ENCODE results near the gene DENND4A. TPM values are rescaled to one million over a fixed set of nuclear protein-coding genes. Genes with fewer than 3 reads are reported as not detected.
A peak's percentile ranks its signal among the peaks of the same experiment; 100 is the strongest.

The DENND4A gene
- total RNA-seq, 1 donor from 2014 or later: 23.7 TPM

GRCh38 chr15:65641768-65642475, 150.2 kb downstream of the DENND4A start:
- no peaks in the 10 kb centered on the region for H3K36me3 Mint-ChIP-seq (ENCODE audit: unreplicated experiment)
- peaks cover 5% of the 10 kb centered on the region for H3K27me3 Mint-ChIP-seq (ENCODE audit: unreplicated experiment)
- peak overlapping the region; percentile 82 for H3K27ac Mint-ChIP-seq (ENCODE audit: unreplicated experiment)
- peaks cover 7% of the 10 kb centered on the region for H3K9me3 Mint-ChIP-seq (ENCODE audit: unreplicated experiment)
- peak; percentile 44 for DNase-seq
- TF ChIP-seq, protein P1, sequence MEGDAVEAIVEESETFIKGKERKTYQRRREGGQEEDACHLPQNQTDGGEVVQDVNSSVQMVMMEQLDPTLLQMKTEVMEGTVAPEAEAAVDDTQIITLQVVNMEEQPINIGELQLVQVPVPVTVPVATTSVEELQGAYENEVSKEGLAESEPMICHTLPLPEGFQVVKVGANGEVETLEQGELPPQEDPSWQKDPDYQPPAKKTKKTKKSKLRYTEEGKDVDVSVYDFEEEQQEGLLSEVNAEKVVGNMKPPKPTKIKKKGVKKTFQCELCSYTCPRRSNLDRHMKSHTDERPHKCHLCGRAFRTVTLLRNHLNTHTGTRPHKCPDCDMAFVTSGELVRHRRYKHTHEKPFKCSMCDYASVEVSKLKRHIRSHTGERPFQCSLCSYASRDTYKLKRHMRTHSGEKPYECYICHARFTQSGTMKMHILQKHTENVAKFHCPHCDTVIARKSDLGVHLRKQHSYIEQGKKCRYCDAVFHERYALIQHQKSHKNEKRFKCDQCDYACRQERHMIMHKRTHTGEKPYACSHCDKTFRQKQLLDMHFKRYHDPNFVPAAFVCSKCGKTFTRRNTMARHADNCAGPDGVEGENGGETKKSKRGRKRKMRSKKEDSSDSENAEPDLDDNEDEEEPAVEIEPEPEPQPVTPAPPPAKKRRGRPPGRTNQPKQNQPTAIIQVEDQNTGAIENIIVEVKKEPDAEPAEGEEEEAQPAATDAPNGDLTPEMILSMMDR (IDR thresholded peaks at IDR 0.05; ENCODE audit: partially characterized antibody, unreplicated experiment): no peak
- H3K4me3 Mint-ChIP-seq (ENCODE audit: unreplicated experiment): peak overlapping the region; percentile 68
- H3K4me1 Mint-ChIP-seq (ENCODE audit: low read depth, unreplicated experiment): peaks cover 36% of the 10 kb centered on the region

GRCh38 chr15:65639509-65639908, 152.6 kb downstream of the DENND4A start:
- no peak for DNase-seq
- Mint-ChIP-seq H3K4me3 (ENCODE audit: unreplicated experiment) (no peak overlapping the region), H3K27me3 (ENCODE audit: unreplicated experiment) (peaks cover 5% of the 10 kb centered on the region), H3K27ac (ENCODE audit: unreplicated experiment) (no peak overlapping the region), H3K36me3 (ENCODE audit: unreplicated experiment) (no peaks in the 10 kb centered on the region), H3K4me1 (ENCODE audit: low read depth, unreplicated experiment) (peaks cover 35% of the 10 kb centered on the region), H3K9me3 (ENCODE audit: unreplicated experiment) (peaks cover 7% of the 10 kb centered on the region)
- TF ChIP-seq, protein P1 (IDR thresholded peaks at IDR 0.05; ENCODE audit: partially characterized antibody, unreplicated experiment): no peak

DNA sequence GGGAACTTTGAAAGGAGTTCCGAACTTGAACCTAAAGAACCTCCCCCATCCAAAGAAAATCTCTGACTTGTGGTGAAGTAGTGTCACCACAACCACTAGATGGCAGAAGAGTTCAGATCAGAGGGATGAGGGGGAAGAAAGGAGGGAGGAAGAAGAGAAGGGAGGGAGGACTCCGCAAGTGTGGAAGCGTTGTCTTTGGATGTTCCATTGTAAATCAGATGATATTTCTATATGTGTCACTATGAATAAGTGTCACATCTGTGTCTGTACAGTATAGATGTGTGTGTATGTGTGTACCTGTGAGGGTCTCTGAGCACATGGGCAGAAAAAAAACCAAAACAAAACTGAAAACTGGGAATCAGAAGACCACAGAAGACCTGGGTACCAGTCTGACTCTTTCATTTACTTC, 153.4 kb downstream of the DENND4A start:
- no peak for DNase-seq
- Mint-ChIP-seq H3K27me3 (ENCODE audit: unreplicated experiment) (peaks cover 5% of the 10 kb centered on the region), H3K4me1 (ENCODE audit: low read depth, unreplicated experiment) (peaks cover 35% of the 10 kb centered on the region), H3K27ac (ENCODE audit: unreplicated experiment) (no peak overlapping the region), H3K9me3 (ENCODE audit: unreplicated experiment) (peaks cover 5% of the 10 kb centered on the region), H3K4me3 (ENCODE audit: unreplicated experiment) (no peak overlapping the region), H3K36me3 (ENCODE audit: unreplicated experiment) (no peaks in the 10 kb centered on the region)
- TF ChIP-seq, protein P1 (IDR thresholded peaks at IDR 0.05; ENCODE audit: partially characterized antibody, unreplicated experiment): peak; percentile 78

DNA sequence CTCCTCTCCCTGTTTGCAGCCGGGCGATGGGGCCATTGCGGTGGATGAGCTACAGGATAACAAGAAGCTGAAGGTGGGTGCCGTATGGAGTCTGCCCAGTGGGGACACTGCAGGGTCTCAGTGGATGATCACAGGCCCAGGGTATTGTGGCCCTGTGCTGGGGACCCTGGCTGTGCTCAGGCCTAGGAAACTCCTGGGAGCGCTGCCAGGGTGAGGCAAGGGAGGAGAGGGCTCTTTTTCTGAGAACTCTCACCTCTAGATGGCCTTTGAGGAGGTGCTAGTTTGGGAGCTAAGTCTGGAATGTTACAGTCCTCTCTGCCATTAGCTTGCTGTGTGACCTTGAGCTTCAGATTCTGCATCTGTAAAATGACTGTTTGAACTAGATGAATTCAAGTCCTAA, 154.0 kb downstream of the DENND4A start:
- DNase-seq: no peak
- no peak overlapping the region for H3K4me3 Mint-ChIP-seq (ENCODE audit: unreplicated experiment)
- TF ChIP-seq, protein P1 (IDR thresholded peaks at IDR 0.05; ENCODE audit: partially characterized antibody, unreplicated experiment): no peak
- H3K27me3 Mint-ChIP-seq (ENCODE audit: unreplicated experiment): peaks cover 5% of the 10 kb centered on the region
- peaks cover 5% of the 10 kb centered on the region for H3K9me3 Mint-ChIP-seq (ENCODE audit: unreplicated experiment)
- H3K36me3 Mint-ChIP-seq (ENCODE audit: unreplicated experiment): no peaks in the 10 kb centered on the region
- peaks cover 32% of the 10 kb centered on the region for H3K4me1 Mint-ChIP-seq (ENCODE audit: low read depth, unreplicated experiment)
- H3K27ac Mint-ChIP-seq (ENCODE audit: unreplicated experiment): no peak overlapping the region

GRCh38 chr15:65634356-65634755, 157.7 kb downstream of the DENND4A start:
- DNase-seq: no peak
- Mint-ChIP-seq H3K4me1 (ENCODE audit: low read depth, unreplicated experiment) (peaks cover 9% of the 10 kb centered on the region), H3K4me3 (ENCODE audit: unreplicated experiment) (no peak overlapping the region), H3K27ac (ENCODE audit: unreplicated experiment) (no peak overlapping the region), H3K9me3 (ENCODE audit: unreplicated experiment) (peaks cover 2% of the 10 kb centered on the region), H3K27me3 (ENCODE audit: unreplicated experiment) (peaks cover 4% of the 10 kb centered on the region), H3K36me3 (ENCODE audit: unreplicated experiment) (no peaks in the 10 kb centered on the region)
- TF ChIP-seq, protein P1 (IDR thresholded peaks at IDR 0.05; ENCODE audit: partially characterized antibody, unreplicated experiment): no peak
